Gastroesophageal sphincter (tissue), 4 donors: ENCODE measurements around the gene ARHGAP26. TPM values are rescaled to one million over a fixed set of nuclear protein-coding genes. Genes with fewer than 3 reads are reported as not detected.
A peak's percentile ranks its signal among the peaks of the same experiment; 100 is the strongest.

Experiments
- ATAC-seq: fragments of 150-250 bp; one replicate; pipeline ENCODE4 v1.9.1; 2016; ENCODE audit warnings: mild to moderate bottlenecking, moderate library complexity
- H3K27ac ChIP-seq, 4 donors: fragments of 200-600 bp; sonication (generic) in 3 of 4; 1 replicate in 3 of 4; 2 replicates in 1 of 4; pipeline ENCODE4 v1.5.1; 2016 to 2019
- H3K27me3 ChIP-seq: fragments of 200-600 bp; sonication (generic); one replicate; pipeline ENCODE4 v1.5.1; 2019
- H3K36me3 ChIP-seq, 2 donors: fragments of 200-600 bp; sonication (generic); one replicate each; pipeline ENCODE4 v1.5.1; 2019; ENCODE audit warnings: control low read depth in 1 of 2
- H3K4me1 ChIP-seq, 3 donors: fragments of 200-600 bp; sonication (generic); 1 replicate in 2 of 3; 2 replicates in 1 of 3; pipeline ENCODE4 v1.5.1; 2016 to 2019; ENCODE audit warnings: control low read depth in 2 of 3
- H3K4me3 ChIP-seq, 2 donors: fragments of 200-600 bp; sonication (generic); one replicate each; pipeline ENCODE4 v1.5.1; 2019; ENCODE audit warnings: mild to moderate bottlenecking in 1 of 2, moderate library complexity in 1 of 2
- H3K9me3 ChIP-seq, 3 donors: fragments of 200-600 bp; sonication (generic); one replicate each; pipeline ENCODE4 v1.5.1; 2017 to 2019; ENCODE audit warnings: control low read depth in 2 of 3
- EP300 ChIP-seq: sonication (generic); formaldehyde crosslinking; IDR thresholded peaks from one replicate; pipeline ENCODE4 v1.6.1; 2017; ENCODE audit warnings: antibody characterized with exemption, mild to moderate bottlenecking
- POLR2A ChIP-seq, 2 donors: fragments of 450-650 bp; IDR thresholded peaks; one replicate each; pipeline ENCODE4 v1.6.1; 2017; ENCODE audit warnings: antibody characterized with exemption in 2 of 2, mild to moderate bottlenecking in 2 of 2, moderate library complexity in 1 of 2
- POLR2AphosphoS5 ChIP-seq: sonication (generic); formaldehyde crosslinking; IDR thresholded peaks from one replicate; pipeline ENCODE4 v1.6.1; 2017; ENCODE audit warnings: antibody characterized with exemption
- WGBS, 2 donors: methylation state at CpG; one replicate each; pipeline ENCODE4 v1.1.5; 2018; ENCODE audit warnings: low coverage in 1 of 2; 5-methylcytosine and 5-hydroxymethylcytosine counted together
- total RNA-seq, 4 donors: library from RNA; depleted of rRNA; stranded (reverse); fragments of >200 nt; gene quantifications; one replicate each; pipeline ENCODE4 v1.1.0, GENCODE V29; 2016
- TF ChIP-seq, protein P1 (sequence below), 4 experiments: fragments of 200-600 bp in 2 of 4; fragments of 450-650 bp in 2 of 4; sonication (generic) in 1 of 4; IDR thresholded peaks; one replicate each; pipeline ENCODE4 v1.5.1; 2017 to 2019; ENCODE audit warnings: antibody characterized with exemption in 4 of 4, mild to moderate bottlenecking in 2 of 4, moderate library complexity in 2 of 4

Gene ARHGAP26
- total RNA-seq, 4 donors from 2014 or later = 15.2 to 41.7 (median 31.7) TPM

DNA sequence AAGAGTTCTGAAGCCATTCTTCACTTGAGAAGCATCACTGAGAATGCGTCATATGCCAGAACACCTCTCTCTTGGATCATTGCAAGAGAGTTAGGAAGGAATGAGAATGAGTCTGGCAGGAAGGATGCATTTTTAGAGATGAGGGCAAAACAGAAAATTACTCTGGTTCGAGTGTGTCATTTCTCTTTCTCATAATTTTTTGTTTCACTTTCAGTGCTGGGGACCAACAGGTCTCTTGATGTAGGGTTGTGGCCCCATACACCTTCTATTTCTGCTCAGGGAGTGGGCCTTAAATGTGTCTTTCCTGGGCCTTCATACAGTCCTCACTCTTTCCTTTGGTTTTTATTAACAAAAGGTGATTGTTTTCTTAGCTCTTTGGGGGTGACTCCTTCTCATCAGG lies 330.9 kb downstream of the ARHGAP26 start:
- Histone ChIP-seq H3K9me3 (no peaks in the 10 kb centered on the region), H3K27ac (no peak overlapping the region), H3K36me3 (no peaks in the 10 kb centered on the region), H3K27me3 (no peaks in the 10 kb centered on the region), H3K4me1 (peaks cover 0 to 8% (median 0%) of the 10 kb centered on the region in 3 donors), H3K4me3 (no peak overlapping the region)
- TF ChIP-seq POLR2A (IDR thresholded peaks at IDR 0.05) = no peak
- TF ChIP-seq EP300 = no peak
- TF ChIP-seq, protein P1, sequence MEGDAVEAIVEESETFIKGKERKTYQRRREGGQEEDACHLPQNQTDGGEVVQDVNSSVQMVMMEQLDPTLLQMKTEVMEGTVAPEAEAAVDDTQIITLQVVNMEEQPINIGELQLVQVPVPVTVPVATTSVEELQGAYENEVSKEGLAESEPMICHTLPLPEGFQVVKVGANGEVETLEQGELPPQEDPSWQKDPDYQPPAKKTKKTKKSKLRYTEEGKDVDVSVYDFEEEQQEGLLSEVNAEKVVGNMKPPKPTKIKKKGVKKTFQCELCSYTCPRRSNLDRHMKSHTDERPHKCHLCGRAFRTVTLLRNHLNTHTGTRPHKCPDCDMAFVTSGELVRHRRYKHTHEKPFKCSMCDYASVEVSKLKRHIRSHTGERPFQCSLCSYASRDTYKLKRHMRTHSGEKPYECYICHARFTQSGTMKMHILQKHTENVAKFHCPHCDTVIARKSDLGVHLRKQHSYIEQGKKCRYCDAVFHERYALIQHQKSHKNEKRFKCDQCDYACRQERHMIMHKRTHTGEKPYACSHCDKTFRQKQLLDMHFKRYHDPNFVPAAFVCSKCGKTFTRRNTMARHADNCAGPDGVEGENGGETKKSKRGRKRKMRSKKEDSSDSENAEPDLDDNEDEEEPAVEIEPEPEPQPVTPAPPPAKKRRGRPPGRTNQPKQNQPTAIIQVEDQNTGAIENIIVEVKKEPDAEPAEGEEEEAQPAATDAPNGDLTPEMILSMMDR (IDR thresholded peaks at IDR 0.05) = no peak
- 86 to 94% methylated on average over 2 of the region's 2 CpGs for WGBS, 2 donors
- no peak for ATAC-seq

DNA sequence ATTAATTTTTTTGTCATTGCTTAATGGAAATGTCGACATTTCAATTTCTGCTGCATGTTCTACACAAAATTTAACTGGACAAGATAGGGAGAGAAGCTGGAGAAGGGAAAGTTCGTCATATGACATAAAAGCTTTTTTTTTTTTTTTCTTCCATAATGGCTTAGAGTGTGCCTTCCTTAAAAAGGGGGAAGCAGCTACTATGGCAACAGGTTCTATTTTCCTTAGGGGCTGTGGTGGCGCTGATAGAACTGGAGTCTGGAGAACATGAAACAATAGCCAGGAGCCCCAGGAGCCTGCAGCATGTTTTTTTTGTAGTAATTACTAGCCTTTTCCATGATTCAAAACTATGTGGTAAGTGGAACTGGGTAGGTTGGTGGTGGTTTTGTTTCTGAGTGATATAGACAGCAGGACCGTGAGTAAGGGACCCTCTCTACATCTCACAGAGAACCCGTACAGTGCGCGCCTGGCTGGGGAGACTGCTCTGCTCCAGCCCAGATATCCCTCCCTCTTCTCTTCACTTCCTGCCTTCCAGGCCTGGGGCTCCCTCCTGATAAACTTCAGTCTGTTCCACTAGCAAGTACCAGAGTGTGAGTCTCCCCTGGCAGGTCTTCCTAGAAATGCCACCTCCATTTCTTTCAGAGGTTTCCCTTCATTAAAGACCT lies 331.7 kb downstream of the ARHGAP26 start:
- no peak overlapping the region for H3K4me3 ChIP-seq
- peak; percentile 28 for ATAC-seq
- no peaks in the 10 kb centered on the region for H3K9me3 ChIP-seq
- no peak for TF ChIP-seq POLR2AphosphoS5
- no peak for TF ChIP-seq POLR2A (IDR thresholded peaks at IDR 0.05)
- TF ChIP-seq, protein P1 (IDR thresholded peaks at IDR 0.05) = no peak
- no peak for TF ChIP-seq EP300
- no peaks in the 10 kb centered on the region for H3K36me3 ChIP-seq
- H3K27me3 ChIP-seq = no peaks in the 10 kb centered on the region
- 81 to 86% methylated on average over 6 to 7 of the region's 7 CpGs for WGBS, 2 donors
- H3K4me1 ChIP-seq = peaks cover 0 to 8% (median 0%) of the 10 kb centered on the region in 3 donors
- peak overlapping the region in 3 of 4 donors; percentile 32 to 44 (median 36) for H3K27ac ChIP-seq

DNA sequence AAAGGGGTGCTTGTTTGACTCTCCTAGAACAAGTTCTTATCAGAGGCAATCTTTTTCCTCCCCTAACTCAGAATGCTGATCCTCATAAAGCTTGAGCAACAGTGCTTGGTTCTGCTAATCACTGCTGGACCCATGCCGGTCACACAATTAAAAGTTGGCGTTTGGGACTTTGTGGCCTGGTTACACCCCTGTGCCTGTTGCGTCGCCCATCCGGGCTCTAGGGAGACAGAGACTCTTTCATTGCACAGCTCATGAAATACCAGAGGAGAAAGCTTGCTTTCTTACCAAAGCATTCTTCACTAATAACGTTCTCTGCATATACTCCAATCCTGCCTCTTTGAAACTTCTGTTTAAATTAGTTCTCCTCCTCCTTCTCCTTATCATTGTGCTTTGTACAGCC lies 332.2 kb downstream of the ARHGAP26 start:
- H3K36me3 ChIP-seq = no peaks in the 10 kb centered on the region
- ATAC-seq = no peak
- no peaks in the 10 kb centered on the region for H3K9me3 ChIP-seq
- no peak for TF ChIP-seq POLR2A (IDR thresholded peaks at IDR 0.05)
- TF ChIP-seq EP300 = no peak
- TF ChIP-seq, protein P1 (IDR thresholded peaks at IDR 0.05) = no peak
- TF ChIP-seq POLR2AphosphoS5 = no peak
- WGBS, 2 donors = 87 to 89% methylated on average over 5 to 6 of the region's 6 CpGs
- peaks cover 0 to 10% (median 0%) of the 10 kb centered on the region in 3 donors for H3K4me1 ChIP-seq
- H3K4me3 ChIP-seq = no peak overlapping the region
- no peaks in the 10 kb centered on the region for H3K27me3 ChIP-seq
- peak overlapping the region in 2 of 4 donors; percentile 36 to 44 for H3K27ac ChIP-seq

DNA sequence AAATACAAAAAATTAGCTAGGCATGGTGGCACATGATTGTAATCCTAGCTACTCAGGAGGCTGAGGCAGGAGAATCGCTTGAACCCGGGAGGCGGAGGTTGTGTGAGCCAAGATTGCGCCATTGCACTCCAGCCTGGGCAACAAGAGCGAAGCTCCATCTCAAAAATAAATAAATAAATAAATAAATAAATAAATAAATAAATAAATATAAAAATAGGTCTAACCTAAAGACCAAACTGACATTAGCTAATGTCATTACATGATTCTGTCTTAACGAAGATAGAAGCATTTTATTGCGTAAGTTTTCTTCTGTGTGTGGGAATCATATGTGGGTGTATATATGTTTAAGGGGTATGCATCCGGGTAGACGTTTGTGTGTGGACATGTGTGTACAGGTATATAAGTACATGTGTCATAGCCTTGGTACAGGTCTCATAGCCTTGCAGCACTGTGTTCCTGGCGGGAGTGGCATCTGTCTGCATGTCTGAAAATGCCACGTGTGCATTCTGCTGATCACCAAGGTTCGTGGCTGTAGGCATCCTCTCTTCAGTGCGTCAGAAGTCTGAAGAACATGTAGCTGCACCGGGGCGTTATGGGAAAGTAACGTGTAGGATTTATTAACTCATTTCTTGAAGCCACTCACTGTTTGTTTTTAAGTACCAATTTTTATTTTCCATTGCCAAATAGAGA lies 335.2 kb downstream of the ARHGAP26 start:
- peaks cover 0 to 28% (median 0%) of the 10 kb centered on the region in 3 donors for H3K4me1 ChIP-seq
- no peaks in the 10 kb centered on the region for H3K27me3 ChIP-seq
- H3K4me3 ChIP-seq = no peak overlapping the region
- H3K9me3 ChIP-seq = no peaks in the 10 kb centered on the region
- ATAC-seq = no peak
- 70 to 85% methylated on average over 7 to 13 of the region's 16 CpGs for WGBS, 2 donors
- H3K36me3 ChIP-seq = no peaks in the 10 kb centered on the region
- H3K27ac ChIP-seq = no peak overlapping the region
- TF ChIP-seq POLR2AphosphoS5 (no peak), EP300 (no peak), POLR2A (IDR thresholded peaks at IDR 0.05) (no peak)
- TF ChIP-seq, protein P1 (IDR thresholded peaks at IDR 0.05) = no peak

DNA sequence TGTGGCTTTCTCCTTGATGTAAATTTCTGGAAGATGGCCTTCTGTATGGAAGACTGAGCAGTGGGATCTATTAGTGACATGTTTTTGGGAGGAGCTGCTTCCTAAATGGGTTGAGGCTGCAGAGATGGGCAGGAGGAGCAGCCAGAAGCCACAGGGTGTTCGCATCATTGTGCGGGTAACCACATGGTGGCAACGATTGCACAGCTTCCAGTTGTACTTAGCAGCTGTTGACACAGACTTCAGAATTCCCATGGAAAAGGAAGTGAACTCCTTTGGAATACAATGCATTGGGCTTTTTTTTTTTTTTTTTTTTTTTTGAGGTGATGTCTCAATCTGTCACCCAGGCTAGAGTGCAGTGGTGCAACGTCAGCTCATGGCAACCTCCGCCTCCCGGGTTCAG lies 336.0 kb downstream of the ARHGAP26 start:
- H3K27ac ChIP-seq = no peak overlapping the region
- H3K4me1 ChIP-seq = peaks cover 4 to 36% (median 8%) of the 10 kb centered on the region in 3 donors
- no peaks in the 10 kb centered on the region for H3K27me3 ChIP-seq
- no peak overlapping the region for H3K4me3 ChIP-seq
- peak; percentile 69 for ATAC-seq
- no peaks in the 10 kb centered on the region for H3K9me3 ChIP-seq
- WGBS, 2 donors = 63 to 74% methylated on average over 3 of the region's 6 CpGs
- H3K36me3 ChIP-seq = no peaks in the 10 kb centered on the region
- TF ChIP-seq, protein P1 (IDR thresholded peaks at IDR 0.05) = peak in 1 of 4 experiments; percentile 39
- TF ChIP-seq EP300 (no peak), POLR2AphosphoS5 (no peak)
